Keratinocyte (primary cell): ENCODE measurements around the gene ERBB2. TPM values are rescaled to one million over a fixed set of nuclear protein-coding genes. Genes with fewer than 3 reads are reported as not detected.

Experiments
- DNase-seq: peaks from one replicate; pipeline ENCODE4 v3.0.0-alpha.2; 2011; ENCODE audit warnings: low read depth, missing footprints, low spot score
- FAIRE-seq: peaks from 2 replicates; lab custom pipeline; 2011; peaks lifted over from hg19 to GRCh38; lab: Jason Lieb, UNC
- H2AFZ ChIP-seq: 2 replicates; pipeline ENCODE4 v1.6.0; 2012; ENCODE audit warnings: low read length, control low read depth, inconsistent platforms; ENCODE audit not compliant: control insufficient read depth
- H3K27ac ChIP-seq: 2 replicates; pipeline ENCODE4 v1.5.1; 2011; ENCODE audit warnings: low read length; ENCODE audit not compliant: control insufficient read depth, insufficient read depth
- H3K27me3 ChIP-seq: 3 replicates; pipeline ENCODE4 v1.6.0; 2011; ENCODE audit warnings: low read length; ENCODE audit not compliant: control insufficient read depth, insufficient read depth; ENCODE audit errors: extremely low read depth
- H3K36me3 ChIP-seq, 2 experiments: 2 replicates in 1 of 2; 3 replicates in 1 of 2; pipeline ENCODE4 v1.5.1; 2011; ENCODE audit warnings: low read length in 2 of 2, mild to moderate bottlenecking in 1 of 2; ENCODE audit not compliant: control insufficient read depth in 2 of 2, insufficient read depth in 2 of 2; ENCODE audit errors: extremely low read depth in 1 of 2
- H3K4me1 ChIP-seq: 3 replicates; pipeline ENCODE4 v1.5.1; 2011; ENCODE audit warnings: low read length; ENCODE audit not compliant: control insufficient read depth, insufficient read depth; ENCODE audit errors: extremely low read depth
- H3K4me2 ChIP-seq: 3 replicates; pipeline ENCODE4 v1.6.0; 2011; ENCODE audit warnings: low read depth, low read length; ENCODE audit not compliant: control insufficient read depth, insufficient read depth; ENCODE audit errors: extremely low read depth
- H3K4me3 ChIP-seq, 3 experiments: fragments of 200-600 bp in 1 of 3; sonication (generic) in 1 of 3; 2 replicates in 2 of 3; 3 replicates in 1 of 3; pipeline ENCODE4 v1.5.1; 2011 to 2016; ENCODE audit warnings: low read length in 3 of 3, mild to moderate bottlenecking in 3 of 3, control low read depth in 2 of 3, inconsistent platforms in 1 of 3, low read depth in 1 of 3, mixed read lengths in 1 of 3, mixed run types in 1 of 3, moderate library complexity in 1 of 3; ENCODE audit not compliant: control insufficient read depth in 2 of 3, insufficient read depth in 2 of 3; ENCODE audit errors: extremely low read depth in 1 of 3
- H3K79me2 ChIP-seq: 2 replicates; pipeline ENCODE4 v1.6.0; 2012; ENCODE audit warnings: low read length; ENCODE audit not compliant: control insufficient read depth, insufficient read depth
- H3K9ac ChIP-seq: 3 replicates; pipeline ENCODE4 v1.6.0; 2011; ENCODE audit warnings: low read length; ENCODE audit not compliant: control insufficient read depth, insufficient read depth; ENCODE audit errors: extremely low read depth
- H3K9me1 ChIP-seq: 3 replicates; pipeline ENCODE4 v1.6.0; 2011; ENCODE audit warnings: low read length; ENCODE audit not compliant: control insufficient read depth, insufficient read depth; ENCODE audit errors: extremely low read depth
- H3K9me3 ChIP-seq: 2 replicates; pipeline ENCODE4 v1.5.1; 2012; ENCODE audit warnings: low read depth, low read length; ENCODE audit not compliant: control insufficient read depth
- H4K20me1 ChIP-seq: 3 replicates; pipeline ENCODE4 v1.6.0; 2011; ENCODE audit warnings: low read length; ENCODE audit not compliant: control insufficient read depth, insufficient read depth; ENCODE audit errors: extremely low read depth
- CTCF ChIP-seq, 3 experiments: IDR thresholded peaks in 1 of 3; conservative IDR thresholded peaks in 1 of 3; optimal IDR thresholded peaks in 1 of 3; 2 replicates in 2 of 3; 3 replicates in 1 of 3; pipeline versions ENCODE3 to v1.5.1; 2011; ENCODE audit warnings: low read length in 3 of 3, mild to moderate bottlenecking in 3 of 3, moderate library complexity in 2 of 3, control low read depth in 1 of 3, inconsistent platforms in 1 of 3; ENCODE audit not compliant: insufficient read depth in 2 of 3; ENCODE audit errors: extremely low read depth in 1 of 3
- EZH2 ChIP-seq: IDR thresholded peaks from one replicate; pipeline ENCODE4 v1.6.1; 2012; ENCODE audit warnings: inconsistent platforms, mild to moderate bottlenecking, low read length, moderate library complexity
- dilution Hi-C: fragments of 300-500 bp; cut with MboI; formaldehyde crosslinking; loops from one replicate; pipeline ENCODE4 v1.7.0; 2020; ENCODE audit warnings: low sequenced_read_pairs; ENCODE audit not compliant: extremely low pct_ligation_motif_present
- polyA plus RNA-seq, 5 experiments: library from polyadenylated mRNA; depleted of rRNA in 3 of 5; stranded (reverse) in 3 of 5; stranded (forward) in 1 of 5; unstranded in 1 of 5; fragments of >200 nt; gene quantifications; 1 replicate in 1 of 5; 2 replicates in 3 of 5; 3 replicates in 1 of 5; pipeline versions ENCODE4 v1.2.1 to v1.2.3, GENCODE V29; 2011 to 2012; ENCODE audit warnings: missing spikeins in 2 of 5, low read depth in 1 of 5, low replicate concordance in 1 of 5

ERBB2 gene
- polyA plus RNA-seq, 1 donor (not counting 4 experiments of a cell fraction or from before 2014, with no cell fraction given), result 21.4 TPM

- TF ChIP-seq EZH2, result no peak
- no peak for TF ChIP-seq CTCF (optimal IDR thresholded peaks at IDR 0.05 in 1 of 3, IDR thresholded peaks at IDR 0.05 in 1 of 3, conservative IDR thresholded peaks at IDR 0.05 in 1 of 3; ENCODE audit: extremely low read depth in 1 of 3, insufficient read depth in 2 of 3, low read length in 3 of 3)
- H3K27me3 ChIP-seq, result peaks cover 42% of the 10 kb centered on the region
- H3K79me2 ChIP-seq, result no peaks in the 10 kb centered on the region
- no peak overlapping the region for H3K4me2 ChIP-seq
- no peak overlapping the region for H2AFZ ChIP-seq
- H3K4me3 ChIP-seq, result no peak overlapping the region
- H3K27ac ChIP-seq, result no peak overlapping the region
- H3K9me1 ChIP-seq, result no peaks in the 10 kb centered on the region
- dilution Hi-C loops, result no loop called here
- no peaks in the 10 kb centered on the region for H4K20me1 ChIP-seq
- peaks cover 19% of the 10 kb centered on the region for H3K4me1 ChIP-seq
- no peak for DNase-seq
- FAIRE-seq, result no peak
- H3K9ac ChIP-seq, result no peak overlapping the region
- no peaks in the 10 kb centered on the region for H3K36me3 ChIP-seq
- no peaks in the 10 kb centered on the region for H3K9me3 ChIP-seq
Measured at GRCh38 chr17:39772987-39773934, 73.4 kb downstream of the ERBB2 start.

GRCh38 chr17:39774047-39774446, 74.2 kb downstream of the ERBB2 start:
- Histone ChIP-seq H3K27ac (no peak overlapping the region), H3K79me2 (no peaks in the 10 kb centered on the region), H3K36me3 (no peaks in the 10 kb centered on the region), H3K9ac (no peak overlapping the region), H3K27me3 (peaks cover 34% of the 10 kb centered on the region), H3K9me3 (no peaks in the 10 kb centered on the region), H3K4me2 (no peak overlapping the region), H3K4me3 (no peak overlapping the region), H2AFZ (no peak overlapping the region), H4K20me1 (no peaks in the 10 kb centered on the region), H3K9me1 (no peaks in the 10 kb centered on the region), H3K4me1 (peaks cover 19% of the 10 kb centered on the region)
- no peak for DNase-seq
- peak; percentile 17 for FAIRE-seq
- dilution Hi-C loops, result no loop called here
- TF ChIP-seq EZH2, result no peak
- no peak for TF ChIP-seq CTCF (optimal IDR thresholded peaks at IDR 0.05 in 1 of 3, IDR thresholded peaks at IDR 0.05 in 1 of 3, conservative IDR thresholded peaks at IDR 0.05 in 1 of 3; ENCODE audit: extremely low read depth in 1 of 3, insufficient read depth in 2 of 3, low read length in 3 of 3)
